ENCODE measurements around the gene WIPF3. TPM values are rescaled to one million over a fixed set of nuclear protein-coding genes. Genes with fewer than 3 reads are reported as not detected.

WIPF3 gene
- total RNA-seq, 1 donor from 2014 or later = 4.0 TPM

DNA sequence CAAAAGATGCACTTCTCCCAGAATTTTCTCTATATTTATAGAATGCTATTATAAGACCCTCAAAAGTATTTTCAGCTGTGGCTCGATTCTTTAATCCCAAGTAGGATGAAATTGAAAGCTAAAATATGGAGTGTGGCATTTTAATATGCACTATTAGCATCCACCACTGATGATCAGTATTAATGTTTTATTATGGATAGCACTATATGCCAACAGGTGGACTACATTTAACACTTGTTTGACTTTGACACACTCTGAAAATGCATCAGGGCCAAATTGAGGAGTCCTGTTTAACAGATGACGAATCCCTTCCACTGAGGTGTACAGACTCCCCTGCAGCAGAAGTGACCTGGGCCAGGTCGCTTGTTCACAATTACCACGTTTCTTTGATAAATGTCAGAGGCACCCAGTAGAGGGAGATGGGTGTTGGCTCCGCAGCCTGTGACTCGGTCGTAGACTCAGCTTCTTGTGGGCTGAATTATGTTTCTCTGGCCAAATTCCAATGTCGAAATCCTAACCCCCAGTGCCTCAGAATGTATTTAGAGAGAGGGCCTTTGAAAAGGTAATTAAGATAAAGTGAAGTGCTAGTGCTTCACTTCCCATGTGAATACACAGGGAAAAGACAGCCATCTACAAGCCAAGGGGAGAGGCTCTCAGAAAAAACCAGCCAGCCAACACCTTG lies 48.1 kb downstream of the WIPF3 start:
- Mint-ChIP-seq H3K27ac (ENCODE audit: unreplicated experiment) (no peak overlapping the region), H3K4me1 (peaks cover 17% of the 10 kb centered on the region), H3K27me3 (ENCODE audit: low read depth) (no peaks in the 10 kb centered on the region), H3K9me3 (no peaks in the 10 kb centered on the region), H3K36me3 (ENCODE audit: low read depth) (peaks cover 2% of the 10 kb centered on the region), H3K4me3 (no peak overlapping the region)
- no peak for DNase-seq (ENCODE audit: low read depth, low spot score)
- TF ChIP-seq, protein P1, sequence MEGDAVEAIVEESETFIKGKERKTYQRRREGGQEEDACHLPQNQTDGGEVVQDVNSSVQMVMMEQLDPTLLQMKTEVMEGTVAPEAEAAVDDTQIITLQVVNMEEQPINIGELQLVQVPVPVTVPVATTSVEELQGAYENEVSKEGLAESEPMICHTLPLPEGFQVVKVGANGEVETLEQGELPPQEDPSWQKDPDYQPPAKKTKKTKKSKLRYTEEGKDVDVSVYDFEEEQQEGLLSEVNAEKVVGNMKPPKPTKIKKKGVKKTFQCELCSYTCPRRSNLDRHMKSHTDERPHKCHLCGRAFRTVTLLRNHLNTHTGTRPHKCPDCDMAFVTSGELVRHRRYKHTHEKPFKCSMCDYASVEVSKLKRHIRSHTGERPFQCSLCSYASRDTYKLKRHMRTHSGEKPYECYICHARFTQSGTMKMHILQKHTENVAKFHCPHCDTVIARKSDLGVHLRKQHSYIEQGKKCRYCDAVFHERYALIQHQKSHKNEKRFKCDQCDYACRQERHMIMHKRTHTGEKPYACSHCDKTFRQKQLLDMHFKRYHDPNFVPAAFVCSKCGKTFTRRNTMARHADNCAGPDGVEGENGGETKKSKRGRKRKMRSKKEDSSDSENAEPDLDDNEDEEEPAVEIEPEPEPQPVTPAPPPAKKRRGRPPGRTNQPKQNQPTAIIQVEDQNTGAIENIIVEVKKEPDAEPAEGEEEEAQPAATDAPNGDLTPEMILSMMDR (conservative IDR thresholded peaks at IDR 0.05) = no peak

DNA sequence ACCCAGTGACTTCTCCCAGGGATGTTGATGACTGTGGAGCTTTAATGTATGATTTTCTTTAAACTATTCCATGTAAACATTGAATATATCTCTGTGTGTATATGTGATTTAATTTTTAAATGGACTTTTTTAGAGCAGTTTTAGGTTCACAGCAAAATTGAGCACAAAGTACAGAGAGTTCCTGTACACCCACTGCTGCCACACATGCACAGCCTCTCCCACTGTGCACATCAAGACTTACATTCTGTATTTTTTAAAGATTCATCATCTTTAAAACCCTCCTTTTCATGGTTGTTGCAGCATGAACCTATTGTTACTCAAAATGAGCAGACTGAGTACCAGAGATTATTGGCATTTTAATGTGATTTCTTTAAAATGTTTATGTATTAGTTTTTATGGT lies 51.3 kb downstream of the WIPF3 start:
- H3K36me3 Mint-ChIP-seq (ENCODE audit: low read depth) = no peaks in the 10 kb centered on the region
- H3K27ac Mint-ChIP-seq (ENCODE audit: unreplicated experiment) = no peak overlapping the region
- no peaks in the 10 kb centered on the region for H3K27me3 Mint-ChIP-seq (ENCODE audit: low read depth)
- no peaks in the 10 kb centered on the region for H3K9me3 Mint-ChIP-seq
- TF ChIP-seq, protein P1 (conservative IDR thresholded peaks at IDR 0.05) = no peak
- DNase-seq (ENCODE audit: low read depth, low spot score) = no peak
- H3K4me1 Mint-ChIP-seq = peaks cover 10% of the 10 kb centered on the region
- no peak overlapping the region for H3K4me3 Mint-ChIP-seq

DNA sequence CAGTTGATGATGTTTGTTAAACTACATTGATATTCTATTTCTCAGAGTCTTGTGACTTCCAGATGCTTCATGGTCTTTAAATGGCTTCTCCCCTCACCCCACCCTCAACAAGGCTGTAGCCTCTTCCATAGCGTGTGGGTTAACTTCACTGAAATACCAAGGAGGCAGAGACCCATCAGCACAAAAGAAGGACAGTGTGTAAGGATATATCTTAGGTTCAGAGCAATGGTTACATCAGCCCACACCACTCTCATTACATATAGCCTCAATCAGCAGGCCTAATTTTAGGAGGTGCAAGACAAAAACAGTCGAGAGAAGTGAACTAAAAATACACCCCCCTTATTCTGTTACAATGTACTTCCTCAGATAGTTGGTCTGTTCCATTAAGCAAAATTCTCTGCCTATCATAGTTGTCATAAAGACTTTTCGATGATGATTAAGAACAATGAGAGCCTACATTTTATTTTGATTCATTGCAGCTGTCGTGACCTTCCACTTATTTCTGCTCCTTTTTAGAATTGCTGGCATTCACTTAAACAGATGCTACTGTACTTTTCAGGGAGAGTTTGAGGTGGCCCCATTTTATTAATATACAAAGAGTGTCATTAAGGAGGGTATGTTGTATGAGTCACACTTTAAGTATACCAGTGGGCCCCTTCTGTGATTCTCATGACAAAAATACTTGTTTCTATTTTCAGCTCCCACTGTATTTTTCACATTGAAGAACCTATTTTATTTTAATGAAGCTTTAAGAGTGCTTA lies 52.1 kb downstream of the WIPF3 start:
- no peak overlapping the region for H3K27ac Mint-ChIP-seq (ENCODE audit: unreplicated experiment)
- no peaks in the 10 kb centered on the region for H3K9me3 Mint-ChIP-seq
- H3K27me3 Mint-ChIP-seq (ENCODE audit: low read depth) = no peaks in the 10 kb centered on the region
- H3K36me3 Mint-ChIP-seq (ENCODE audit: low read depth) = no peaks in the 10 kb centered on the region
- no peak overlapping the region for H3K4me3 Mint-ChIP-seq
- H3K4me1 Mint-ChIP-seq = peaks cover 10% of the 10 kb centered on the region
- TF ChIP-seq, protein P1 (conservative IDR thresholded peaks at IDR 0.05) = no peak
- no peak for DNase-seq (ENCODE audit: low read depth, low spot score)

DNA sequence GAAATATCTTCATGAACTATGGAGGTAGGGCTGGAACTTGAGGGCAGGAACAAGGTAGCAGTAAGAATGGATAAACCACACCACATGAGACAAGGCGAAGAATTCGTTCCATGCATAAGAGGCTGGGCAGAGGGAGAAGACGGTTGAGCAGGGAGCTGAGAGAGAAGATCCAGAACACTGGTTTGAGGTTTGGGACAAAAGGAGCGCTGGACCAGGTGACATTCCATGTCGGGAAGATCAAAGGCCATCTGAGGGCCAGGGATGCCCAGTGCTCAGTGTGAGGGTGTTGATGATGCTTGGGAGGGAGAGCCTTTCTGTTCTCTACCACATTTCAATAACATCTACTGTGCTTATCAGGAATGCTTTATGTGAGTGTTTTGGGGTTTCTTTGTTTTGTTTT lies 52.8 kb downstream of the WIPF3 start:
- H3K36me3 Mint-ChIP-seq (ENCODE audit: low read depth) = no peaks in the 10 kb centered on the region
- no peaks in the 10 kb centered on the region for H3K9me3 Mint-ChIP-seq
- no peak overlapping the region for H3K27ac Mint-ChIP-seq (ENCODE audit: unreplicated experiment)
- peaks cover 10% of the 10 kb centered on the region for H3K4me1 Mint-ChIP-seq
- no peaks in the 10 kb centered on the region for H3K27me3 Mint-ChIP-seq (ENCODE audit: low read depth)
- no peak overlapping the region for H3K4me3 Mint-ChIP-seq
- no peak for DNase-seq (ENCODE audit: low read depth, low spot score)
- TF ChIP-seq, protein P1 (conservative IDR thresholded peaks at IDR 0.05) = no peak

DNA sequence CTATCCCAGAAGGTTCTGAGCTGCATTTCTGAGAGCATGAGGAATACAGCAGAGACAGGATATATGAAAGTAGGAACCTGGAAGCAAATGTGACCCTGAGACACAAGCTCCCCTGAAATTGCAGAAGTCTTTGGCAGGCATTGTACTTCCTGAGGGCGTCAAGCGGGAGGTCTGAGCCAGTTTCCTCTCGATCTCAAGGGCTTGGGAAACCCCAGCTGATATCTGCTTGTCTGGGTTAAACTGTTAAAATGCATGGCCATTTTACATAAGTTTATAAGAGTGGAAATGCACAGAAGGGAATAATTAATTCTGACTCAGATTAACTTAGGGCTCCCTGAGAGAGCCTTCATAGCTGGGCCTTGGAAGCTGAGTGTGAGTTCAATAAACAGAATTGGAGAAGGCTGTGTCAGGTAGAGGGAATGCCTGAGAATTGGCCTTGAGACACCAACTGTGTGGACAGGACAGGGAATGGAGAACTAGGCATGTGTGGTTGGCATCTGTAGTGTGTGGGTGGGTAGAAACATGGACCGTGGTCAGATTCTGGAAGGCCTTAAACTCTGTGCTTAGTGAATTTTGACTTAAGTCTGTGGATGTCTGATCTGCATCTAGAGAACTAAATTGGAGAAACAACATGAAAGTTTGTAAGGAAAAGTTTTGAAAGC lies 53.3 kb downstream of the WIPF3 start:
- peaks cover 10% of the 10 kb centered on the region for H3K4me1 Mint-ChIP-seq
- no peak overlapping the region for H3K27ac Mint-ChIP-seq (ENCODE audit: unreplicated experiment)
- DNase-seq (ENCODE audit: low read depth, low spot score) = no peak
- H3K36me3 Mint-ChIP-seq (ENCODE audit: low read depth) = no peaks in the 10 kb centered on the region
- TF ChIP-seq, protein P1 (conservative IDR thresholded peaks at IDR 0.05) = no peak
- no peaks in the 10 kb centered on the region for H3K9me3 Mint-ChIP-seq
- no peaks in the 10 kb centered on the region for H3K27me3 Mint-ChIP-seq (ENCODE audit: low read depth)
- no peak overlapping the region for H3K4me3 Mint-ChIP-seq
